Astrocyte of the spinal cord (primary cell): ENCODE data around the gene CPXM2.
A peak's percentile ranks its signal among the peaks of the same experiment; 100 is the strongest.

Experiments used
- DNase-seq: peaks from one replicate; pipeline ENCODE4 v3.0.0; 2011; ENCODE audit warnings: low read depth, low spot score
- H3K4me3 ChIP-seq: 2 replicates; pipeline ENCODE4 v1.5.1; 2011; ENCODE audit warnings: low read depth, mild to moderate bottlenecking, low read length, moderate library complexity
- CTCF ChIP-seq: IDR thresholded peaks from 2 replicates; pipeline ENCODE4 v1.5.1; 2012; ENCODE audit warnings: low read depth, mild to moderate bottlenecking, low read length, inconsistent platforms
- in situ Hi-C: cut with HindIII; loops from 2 replicates; pipeline ENCODE4 v1.10.0; 2017; ENCODE audit warnings: low sequenced_read_pairs

The CPXM2 gene

GRCh38 chr10:123821136-123821535 is 70.5 kb downstream of the CPXM2 start:
- in situ Hi-C loops: no loop called here
- H3K4me3 ChIP-seq: no peak overlapping the region
- no peak for DNase-seq
- TF ChIP-seq CTCF: no peak

- in situ Hi-C loops: no loop called here
- no peak overlapping the region for H3K4me3 ChIP-seq
- DNase-seq: no peak
- TF ChIP-seq CTCF: no peak
These were observed 82.0 kb downstream of the CPXM2 start for GRCh38 chr10:123809632-123810031.

GRCh38 chr10:123808906-123809305 is 82.7 kb downstream of the CPXM2 start:
- no peak overlapping the region for H3K4me3 ChIP-seq
- peak; percentile 19 for DNase-seq
- in situ Hi-C loops: no loop called here
- TF ChIP-seq CTCF: no peak

GRCh38 chr10:123808286-123808685 is 83.3 kb downstream of the CPXM2 start:
- in situ Hi-C loops: no loop called here
- DNase-seq: no peak
- no peak overlapping the region for H3K4me3 ChIP-seq
- no peak for TF ChIP-seq CTCF

- DNase-seq: no peak
- TF ChIP-seq CTCF: no peak
- no peak overlapping the region for H3K4me3 ChIP-seq
- in situ Hi-C loops: no loop called here
These were observed 84.1 kb downstream of the CPXM2 start for GRCh38 chr10:123807444-123808035.

GRCh38 chr10:123804716-123805115 is 86.9 kb downstream of the CPXM2 start:
- no peak for TF ChIP-seq CTCF
- no peak overlapping the region for H3K4me3 ChIP-seq
- DNase-seq: no peak
- in situ Hi-C loops: no loop called here

GRCh38 chr10:123800821-123801220 is 90.8 kb downstream of the CPXM2 start:
- in situ Hi-C loops: no loop called here
- no peak for DNase-seq
- no peak for TF ChIP-seq CTCF
- no peak overlapping the region for H3K4me3 ChIP-seq
